K562 (cell line): Measurements from ENCODE around the gene VTN. TPM values are rescaled to one million over a fixed set of nuclear protein-coding genes. Genes with fewer than 3 reads are reported as not detected.

Source experiments
- BDP1 ChIP-seq: IDR thresholded peaks from 3 replicates; pipeline ENCODE4 v1.6.1; 2011; ENCODE audit not compliant: insufficient read length, insufficient read depth
- BRD9 ChIP-seq: fragments of 450-650 bp; IDR thresholded peaks from 2 replicates; pipeline ENCODE4 v1.6.1; 2018; ENCODE audit warnings: low read depth; ENCODE audit not compliant: partially characterized antibody
- CCNT2 ChIP-seq: IDR thresholded peaks from 2 replicates; pipeline ENCODE4 v1.6.1; 2011; ENCODE audit warnings: borderline replicate concordance, low read depth, mild to moderate bottlenecking, moderate library complexity, mixed read lengths, low read length; ENCODE audit not compliant: insufficient read length; ENCODE audit errors: extremely low read depth
- CTCF ChIP-seq, 3 experiments: IDR thresholded peaks in 2 of 3; conservative IDR thresholded peaks in 1 of 3; 2 replicates each; pipeline ENCODE4 v1.5.1; 2011 to 2012; ENCODE audit warnings: low read length in 3 of 3, mild to moderate bottlenecking in 3 of 3, control low read depth in 2 of 3, improper control_type of control experiment in 1 of 3, inconsistent platforms in 1 of 3, low read depth in 1 of 3, mixed read lengths in 1 of 3, moderate library complexity in 1 of 3; ENCODE audit not compliant: insufficient read depth in 2 of 3
- FOXA3 ChIP-seq, 2 experiments: fragments of 450-650 bp in 1 of 2; sonication (generic) in 1 of 2; formaldehyde crosslinking; IDR thresholded peaks in 1 of 2; conservative IDR thresholded peaks in 1 of 2; 2 replicates each; pipeline versions ENCODE4 v1.4.0 to v1.8.0; 2020 to 2022; ENCODE audit warnings: mild to moderate bottlenecking in 2 of 2, missing genetic modification reagents in 1 of 2
- HMGN3 ChIP-seq: IDR thresholded peaks from 2 replicates; pipeline ENCODE4 v1.6.1; 2011; ENCODE audit warnings: borderline replicate concordance, low read depth, mild to moderate bottlenecking, mixed read lengths, low read length; ENCODE audit not compliant: insufficient read length; ENCODE audit errors: extremely low read depth
- L3MBTL2 ChIP-seq: fragments of 450-650 bp; IDR thresholded peaks from 2 replicates; pipeline ENCODE4 v1.6.1; 2016; ENCODE audit warnings: mild to moderate bottlenecking, moderate library complexity
- RAD21 ChIP-seq, 2 experiments: fragments of 250-450 bp in 1 of 2; fragments of 450-650 bp in 1 of 2; sonication (Bioruptor Pico) in 1 of 2; formaldehyde crosslinking in 1 of 2; IDR thresholded peaks in 1 of 2; conservative IDR thresholded peaks in 1 of 2; 2 replicates each; pipeline versions ENCODE4 v1.4.0 to v1.8.0; 2020 to 2022; ENCODE audit warnings: mild to moderate bottlenecking in 2 of 2, moderate library complexity in 1 of 2
- TRIM25 ChIP-seq: fragments of 450-650 bp; IDR thresholded peaks from 2 replicates; pipeline ENCODE4 v1.7.0; 2016; ENCODE audit warnings: borderline replicate concordance
- ZNF740 ChIP-seq, 3 experiments: fragments of 200-800 bp in 1 of 3; sonication (Bioruptor generic) in 1 of 3; sonication (generic) in 1 of 3; formaldehyde crosslinking in 1 of 3; IDR thresholded peaks; 2 replicates each; pipeline versions ENCODE4 v1.6.1 to v1.8.0; 2016 to 2022; ENCODE audit warnings: mild to moderate bottlenecking in 2 of 3, missing compliant biosample characterization in 2 of 3, missing genetic modification characterization in 2 of 3, missing genetic modification reagents in 1 of 3
- polyA plus RNA-seq, 8 experiments: library from polyadenylated mRNA; depleted of rRNA in 4 of 8; stranded (reverse) in 5 of 8; unstranded in 3 of 8; fragments of >200 nt; fragmentation: Nextera tagmentation in 2 of 8; fragmentation: Illumina TruSeq in 1 of 8; extraction: Ambion mirVana in 2 of 8; extraction: Trizol in 1 of 8; gene quantifications; 2 replicates each; pipeline versions ENCODE4 v1.2.1 to v1.2.3, GENCODE V29; 2011 to 2014; ENCODE audit warnings: inconsistent platforms in 1 of 8, missing spikeins in 1 of 8
- total RNA-seq, 7 experiments: library from RNA; depleted of rRNA in 6 of 7; stranded (reverse); fragments of >200 nt in 6 of 7; fragmentation: Illumina TruSeq in 2 of 7; extraction: Trizol in 2 of 7; gene quantifications; 2 replicates each; pipeline versions ENCODE4 v1.2.1 to v1.2.3, GENCODE V29; 2011 to 2021; ENCODE audit warnings: low replicate concordance in 1 of 7

The VTN gene
- total and polyA plus RNA-seq, 9 of the 15 experiments (the other 6 are each of a cell fraction or from before 2014, with no cell fraction given) = 0.13 to 1.0 (median 0.29) TPM; not detected in 1

- TF ChIP-seq TRIM25 = no peak
- no peak for TF ChIP-seq CCNT2
- peak; percentile 32; the same call in 1 of the 2 replicates for TF ChIP-seq L3MBTL2
- no peak for TF ChIP-seq FOXA3 (CRISPR knock-in tag; conservative IDR thresholded peaks at IDR 0.05 in 1 of 2, IDR thresholded peaks at IDR 0.05 in 1 of 2)
- peak; percentile 56 to 75 (median 57) for TF ChIP-seq CTCF (IDR thresholded peaks at IDR 0.05 in 2 of 3, conservative IDR thresholded peaks at IDR 0.05 in 1 of 3; ENCODE audit: insufficient read depth in 2 of 3, low read depth in 1 of 3, low read length in 3 of 3)
- TF ChIP-seq ZNF740 (CRISPR knock-in tag; IDR thresholded peaks at IDR 0.05) = no peak
- TF ChIP-seq ZNF740 (tag; IDR thresholded peaks at IDR 0.05) = no peak
- no peak for TF ChIP-seq BDP1
- no peak for TF ChIP-seq HMGN3
- peak in 1 of 2 experiments; percentile 55; a peak in 2 of 4 replicates for TF ChIP-seq RAD21 (CRISPR knock-in tag; conservative IDR thresholded peaks at IDR 0.05 in 1 of 2, IDR thresholded peaks at IDR 0.05 in 1 of 2)
- no peak for TF ChIP-seq BRD9
Measured at GRCh38 chr17:28381141-28381825, 11.2 kb upstream of the VTN start (continued).
